GM23338 (cell line): Measurements from ENCODE around the gene TBX18. TPM values are rescaled to one million over a fixed set of nuclear protein-coding genes. Genes with fewer than 3 reads are reported as not detected.
A peak's percentile ranks its signal among the peaks of the same experiment; 100 is the strongest.

Experiments
- ATAC-seq: fragments of 200-7000 bp; cut with Tn5 transposase; 3 replicates; pipeline ENCODE4 v1.9.1; 2020
- DNase-seq: peaks from one replicate; pipeline ENCODE4 v3.0.0-alpha.2; 2015; ENCODE audit warnings: low spot score
- H2AFZ ChIP-seq: fragments of 200-600 bp; sonication (generic); 2 replicates; pipeline ENCODE4 v1.8.0; 2016; ENCODE audit warnings: antibody characterized with exemption, mild to moderate bottlenecking, moderate library complexity
- H3F3A ChIP-seq: fragments of 200-600 bp; sonication (generic); replicated peaks from 2 replicates; pipeline ENCODE4 v1.8.0; 2017; ENCODE audit warnings: antibody characterized with exemption, mixed run types, low read depth
- H3K27ac ChIP-seq: fragments of 200-600 bp; sonication (generic); 2 replicates; pipeline ENCODE4 v1.6.1; 2016; ENCODE audit warnings: low read depth
- H3K27me3 ChIP-seq: fragments of 200-600 bp; sonication (generic); 2 replicates; pipeline ENCODE4 v1.8.0; 2016; ENCODE audit warnings: mild to moderate bottlenecking, mixed run types, moderate library complexity; ENCODE audit not compliant: insufficient read depth
- H3K36me3 ChIP-seq: fragments of 200-600 bp; sonication (generic); 2 replicates; pipeline ENCODE4 v1.8.0; 2016; ENCODE audit warnings: mild to moderate bottlenecking; ENCODE audit not compliant: insufficient read depth
- H3K4me1 ChIP-seq: fragments of 200-600 bp; sonication (generic); 2 replicates; pipeline ENCODE4 v1.8.0; 2016; ENCODE audit warnings: mild to moderate bottlenecking, moderate library complexity; ENCODE audit not compliant: insufficient read depth
- H3K4me2 ChIP-seq: fragments of 200-600 bp; sonication (generic); 2 replicates; pipeline ENCODE4 v1.7.1; 2017; ENCODE audit warnings: mixed run types
- H3K4me3 ChIP-seq: fragments of 200-600 bp; sonication (generic); 2 replicates; pipeline ENCODE4 v1.6.1; 2016; ENCODE audit warnings: mixed run types
- H3K79me2 ChIP-seq: fragments of 200-600 bp; sonication (generic); replicated peaks from 2 replicates; pipeline ENCODE4 v1.8.0; 2017; ENCODE audit warnings: mild to moderate bottlenecking; ENCODE audit not compliant: insufficient read depth
- H3K9me2 ChIP-seq: fragments of 200-600 bp; sonication (generic); 2 replicates; pipeline ENCODE4 v1.8.0; 2017; ENCODE audit not compliant: insufficient read depth
- H4K20me1 ChIP-seq: fragments of 200-600 bp; sonication (generic); replicated peaks from 2 replicates; pipeline ENCODE4 v1.8.0; 2017; ENCODE audit warnings: mild to moderate bottlenecking; ENCODE audit not compliant: insufficient read depth
- H3K27ac Mint-ChIP-seq: 2 replicates; pipeline ENCODE4 v1.8.0; 2020; ENCODE audit warnings: inconsistent platforms, mild to moderate bottlenecking, moderate library complexity, mixed read lengths
- H3K27me3 Mint-ChIP-seq: 3 replicates; pipeline ENCODE4 v1.8.0; 2022; ENCODE audit warnings: low read depth, mild to moderate bottlenecking, moderate library complexity, mixed read lengths, inconsistent platforms; ENCODE audit not compliant: insufficient read depth, poor library complexity
- H3K36me3 Mint-ChIP-seq: 3 replicates; pipeline ENCODE4 v1.8.0; 2021; ENCODE audit warnings: low read depth, mild to moderate bottlenecking, inconsistent platforms, moderate library complexity, mixed read lengths
- H3K4me1 Mint-ChIP-seq: 3 replicates; pipeline ENCODE4 v1.8.0; 2020; ENCODE audit warnings: mild to moderate bottlenecking, inconsistent platforms, mixed read lengths
- H3K4me3 Mint-ChIP-seq: 3 replicates; pipeline ENCODE4 v1.8.0; 2021; ENCODE audit warnings: moderate library complexity, mild to moderate bottlenecking, inconsistent platforms, mixed read lengths
- H3K9me3 Mint-ChIP-seq: 3 replicates; pipeline ENCODE4 v1.8.0; 2020; ENCODE audit warnings: moderate library complexity, mild to moderate bottlenecking, inconsistent platforms, mixed read lengths
- ETS1 ChIP-seq: IDR thresholded peaks from 2 replicates; pipeline ENCODE4 v1.6.1; 2016; ENCODE audit warnings: antibody characterized with exemption
- EZH2 ChIP-seq: fragments of 200-600 bp; sonication (generic); IDR thresholded peaks from one replicate; pipeline ENCODE4 v1.8.0; 2017; ENCODE audit warnings: antibody characterized with exemption, mild to moderate bottlenecking, low read depth; ENCODE audit not compliant: unreplicated experiment
- EZH2phosphoT487 ChIP-seq: fragments of 200-600 bp; sonication (generic); IDR thresholded peaks from one replicate; pipeline ENCODE4 v1.8.1; 2018; ENCODE audit warnings: antibody characterized with exemption; ENCODE audit not compliant: unreplicated experiment
- NANOG ChIP-seq: IDR thresholded peaks from 2 replicates; pipeline ENCODE4 v1.6.1; 2016; ENCODE audit warnings: antibody characterized with exemption, borderline replicate concordance
- ZNF331 ChIP-seq: fragments of 250-450 bp; sonication (Bioruptor Pico); IDR thresholded peaks from 2 replicates; pipeline ENCODE4 v1.5.0; 2020; ENCODE audit warnings: low read depth, mild to moderate bottlenecking, moderate library complexity
- ZNF462 ChIP-seq: fragments of 250-450 bp; sonication (Bioruptor Pico); IDR thresholded peaks from 2 replicates; pipeline ENCODE4 v1.5.0; 2020; ENCODE audit warnings: mild to moderate bottlenecking, moderate library complexity
- polyA plus RNA-seq: library from polyadenylated mRNA; unstranded; fragments of >200 nt; fragmentation: Nextera tagmentation; extraction: Ambion mirVana; gene quantifications from 2 replicates; pipeline ENCODE4 v1.2.1, GENCODE V29; 2016
- total RNA-seq: library from RNA; depleted of rRNA; stranded (reverse); fragments of >200 nt; shearing (Covaris generic); gene quantifications from 2 replicates; pipeline ENCODE4 v1.2.3, GENCODE V29; 2014

Gene TBX18
- total and polyA plus RNA-seq, 2 experiments from 2014 or later = 0.03 TPM; not detected in 1

DNA sequence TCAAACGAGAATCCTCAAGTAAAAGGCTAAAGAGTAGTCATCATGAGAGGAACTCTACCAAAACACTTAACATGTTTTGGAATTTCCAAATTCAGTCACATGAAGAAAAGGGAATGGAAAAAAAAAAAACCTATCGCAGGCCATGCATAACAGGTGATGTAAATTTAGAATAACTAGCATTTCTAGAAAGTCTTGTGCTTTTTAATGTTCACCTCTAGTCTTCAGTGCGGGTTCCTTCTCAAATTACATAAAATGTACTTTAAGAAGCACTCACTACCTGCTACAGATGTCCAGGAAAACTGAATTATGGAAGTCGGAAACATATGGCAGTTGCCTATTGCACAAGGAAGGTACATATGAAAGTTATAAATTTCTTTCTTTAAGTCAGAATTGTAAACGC is 6.1 kb upstream of the TBX18 start:
- Histone ChIP-seq H3K9me2 (no peaks in the 10 kb centered on the region), H4K20me1 (peaks cover 33% of the 10 kb centered on the region), H3K27me3 (peaks cover 100% of the 10 kb centered on the region), H3K36me3 (no peaks in the 10 kb centered on the region), H3K4me2 (no peak overlapping the region), H3K4me3 (no peak overlapping the region), H3K4me1 (peaks cover 39% of the 10 kb centered on the region), H3F3A (peaks cover 15% of the 10 kb centered on the region), H2AFZ (no peak overlapping the region), H3K79me2 (no peaks in the 10 kb centered on the region), H3K27ac (no peak overlapping the region)
- peaks cover 98% of the 10 kb centered on the region for H3K27me3 Mint-ChIP-seq
- TF ChIP-seq EZH2 (peak; percentile 65), EZH2phosphoT487 (no peak)
- peaks cover 42% of the 10 kb centered on the region for H3K4me1 Mint-ChIP-seq
- no peak overlapping the region for H3K27ac Mint-ChIP-seq
- peaks cover 8% of the 10 kb centered on the region for H3K9me3 Mint-ChIP-seq
- ATAC-seq = no peak
- no peaks in the 10 kb centered on the region for H3K36me3 Mint-ChIP-seq
- H3K4me3 Mint-ChIP-seq = no peak overlapping the region
- DNase-seq = no peak

DNA sequence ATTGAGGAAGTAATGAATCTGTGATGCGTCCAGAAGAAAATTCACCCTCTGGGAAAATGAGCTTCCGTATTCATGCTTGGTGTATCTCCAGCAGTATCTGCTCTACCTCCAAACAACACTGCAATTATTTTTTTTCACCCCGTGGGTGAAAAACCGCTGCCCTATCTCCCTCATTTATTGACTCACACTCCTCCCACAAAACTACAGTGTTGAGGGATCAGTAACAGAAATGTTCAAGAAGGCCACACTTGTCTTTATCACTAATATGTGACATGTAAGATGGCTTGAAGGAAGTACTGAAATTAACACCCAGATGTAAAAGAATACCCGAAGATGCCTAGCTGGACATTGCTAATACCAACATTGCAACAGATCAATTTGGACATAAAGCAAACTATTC is 4.9 kb upstream of the TBX18 start:
- peak overlapping the region; percentile 29; the same call in 1 of the 2 replicates for H3K4me2 ChIP-seq
- peak overlapping the region; percentile 18; the same call in 1 of the 3 replicates for H3K4me3 Mint-ChIP-seq
- H3K36me3 Mint-ChIP-seq = no peaks in the 10 kb centered on the region; the same call in 2 of the 3 replicates
- H4K20me1 ChIP-seq = peaks cover 36% of the 10 kb centered on the region
- H3K79me2 ChIP-seq = no peaks in the 10 kb centered on the region
- H3K9me2 ChIP-seq = no peaks in the 10 kb centered on the region
- peaks cover 43% of the 10 kb centered on the region for H3K4me1 ChIP-seq
- H3K27ac Mint-ChIP-seq = no peak overlapping the region
- peaks cover 41% of the 10 kb centered on the region for H3K4me1 Mint-ChIP-seq
- H3K4me3 ChIP-seq = no peak overlapping the region; the same call in 1 of the 2 replicates
- DNase-seq = no peak
- no peak for ATAC-seq
- peaks cover 98% of the 10 kb centered on the region for H3K27me3 ChIP-seq
- H2AFZ ChIP-seq = no peak overlapping the region
- H3K27ac ChIP-seq = no peak overlapping the region
- peaks cover 15% of the 10 kb centered on the region for H3F3A ChIP-seq
- peaks cover 99% of the 10 kb centered on the region for H3K27me3 Mint-ChIP-seq
- no peaks in the 10 kb centered on the region for H3K36me3 ChIP-seq
- peaks cover 8% of the 10 kb centered on the region for H3K9me3 Mint-ChIP-seq
- TF ChIP-seq ETS1 (no peak), ZNF331 (CRISPR knock-in tag) (no peak), ZNF462 (no peak), EZH2 (peak; percentile 80), EZH2phosphoT487 (peak; percentile 34), NANOG (no peak)
